ENCODE results near the gene ALDOB. TPM values are rescaled to one million over a fixed set of nuclear protein-coding genes. Genes with fewer than 3 reads are reported as not detected.

Gene ALDOB
- polyA plus RNA-seq, 2 of the 4 experiments (the other 2 are of a cell fraction) = not detected

DNA sequence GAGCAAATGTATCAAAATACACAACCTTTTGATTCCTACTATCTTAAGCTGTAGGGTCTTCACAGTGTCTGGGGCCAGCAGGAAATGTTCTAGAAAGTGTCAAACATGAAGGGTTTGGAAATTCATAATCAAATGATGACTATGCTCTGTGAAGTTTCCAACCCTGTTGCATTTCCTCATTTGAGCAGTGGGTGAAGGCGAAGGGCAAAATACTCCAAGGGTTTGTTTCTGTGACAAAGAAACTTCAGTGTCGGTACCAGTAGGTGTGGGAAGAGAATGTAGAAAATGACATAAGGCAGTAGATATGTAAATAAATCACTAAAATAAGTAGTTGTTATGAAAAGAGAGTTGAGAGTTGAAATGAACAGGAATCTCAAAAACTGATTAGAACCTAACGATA is 576 bp downstream of the ALDOB start (continued):
- TF ChIP-seq, protein P1, sequence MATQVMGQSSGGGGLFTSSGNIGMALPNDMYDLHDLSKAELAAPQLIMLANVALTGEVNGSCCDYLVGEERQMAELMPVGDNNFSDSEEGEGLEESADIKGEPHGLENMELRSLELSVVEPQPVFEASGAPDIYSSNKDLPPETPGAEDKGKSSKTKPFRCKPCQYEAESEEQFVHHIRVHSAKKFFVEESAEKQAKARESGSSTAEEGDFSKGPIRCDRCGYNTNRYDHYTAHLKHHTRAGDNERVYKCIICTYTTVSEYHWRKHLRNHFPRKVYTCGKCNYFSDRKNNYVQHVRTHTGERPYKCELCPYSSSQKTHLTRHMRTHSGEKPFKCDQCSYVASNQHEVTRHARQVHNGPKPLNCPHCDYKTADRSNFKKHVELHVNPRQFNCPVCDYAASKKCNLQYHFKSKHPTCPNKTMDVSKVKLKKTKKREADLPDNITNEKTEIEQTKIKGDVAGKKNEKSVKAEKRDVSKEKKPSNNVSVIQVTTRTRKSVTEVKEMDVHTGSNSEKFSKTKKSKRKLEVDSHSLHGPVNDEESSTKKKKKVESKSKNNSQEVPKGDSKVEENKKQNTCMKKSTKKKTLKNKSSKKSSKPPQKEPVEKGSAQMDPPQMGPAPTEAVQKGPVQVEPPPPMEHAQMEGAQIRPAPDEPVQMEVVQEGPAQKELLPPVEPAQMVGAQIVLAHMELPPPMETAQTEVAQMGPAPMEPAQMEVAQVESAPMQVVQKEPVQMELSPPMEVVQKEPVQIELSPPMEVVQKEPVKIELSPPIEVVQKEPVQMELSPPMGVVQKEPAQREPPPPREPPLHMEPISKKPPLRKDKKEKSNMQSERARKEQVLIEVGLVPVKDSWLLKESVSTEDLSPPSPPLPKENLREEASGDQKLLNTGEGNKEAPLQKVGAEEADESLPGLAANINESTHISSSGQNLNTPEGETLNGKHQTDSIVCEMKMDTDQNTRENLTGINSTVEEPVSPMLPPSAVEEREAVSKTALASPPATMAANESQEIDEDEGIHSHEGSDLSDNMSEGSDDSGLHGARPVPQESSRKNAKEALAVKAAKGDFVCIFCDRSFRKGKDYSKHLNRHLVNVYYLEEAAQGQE (IDR thresholded peaks at IDR 0.05) = no peak

DNA sequence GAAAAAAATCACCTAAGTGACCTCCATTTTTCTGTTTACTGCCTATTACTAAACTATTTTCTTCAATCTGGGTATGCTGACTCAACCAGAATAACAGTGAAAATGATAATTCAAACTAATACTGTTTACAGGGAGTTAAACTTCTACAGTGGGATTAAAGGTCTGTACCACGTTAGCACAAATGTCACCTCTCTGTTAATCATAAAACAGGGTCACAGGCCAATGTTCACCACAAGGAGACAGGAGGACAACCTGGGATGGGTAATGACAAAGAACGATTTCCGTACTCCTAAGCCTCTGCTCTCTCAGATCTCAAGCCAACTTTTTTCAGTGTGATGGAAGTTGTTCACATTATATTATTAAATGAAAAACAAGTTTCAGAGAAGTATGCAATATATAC is 2.3 kb downstream of the ALDOB start:
- DNase-seq (ENCODE audit: low read depth in 1 of 2, low spot score in 1 of 2) = no peak
- ChIA-PET CTCF (interaction anchor here (0.6 to 1.6 kb wide), 3 partner anchors 16 to 26 kb away, joined by 3 to 4 read pairs (median 3); no protein-coding TSS in a partner anchor), POLR2A (no interaction called here)
- no peaks in the 10 kb centered on the region for H3K9me3 ChIP-seq
- TF ChIP-seq KDM5A (IDR thresholded peaks at IDR 0.05) (no peak), RFX5 (IDR thresholded peaks at IDR 0.05) (no peak), SMC3 (IDR thresholded peaks at IDR 0.05) (no peak), ZNF302 (CRISPR knock-in tag; IDR thresholded peaks at IDR 0.05) (no peak), TP53 (CRISPR knock-in tag; IDR thresholded peaks at IDR 0.05) (no peak)
- no peaks in the 10 kb centered on the region for H3K4me1 ChIP-seq
- no peak for ATAC-seq
- H3K27ac ChIP-seq = no peak overlapping the region
- no peak for FAIRE-seq
- WGBS (ENCODE audit: missing lambda C conversion rate) = 40% methylated on average over 3 of the region's 3 CpGs
- H3K4me3 ChIP-seq = no peak overlapping the region
- H3K4me2 ChIP-seq = no peak overlapping the region

DNA sequence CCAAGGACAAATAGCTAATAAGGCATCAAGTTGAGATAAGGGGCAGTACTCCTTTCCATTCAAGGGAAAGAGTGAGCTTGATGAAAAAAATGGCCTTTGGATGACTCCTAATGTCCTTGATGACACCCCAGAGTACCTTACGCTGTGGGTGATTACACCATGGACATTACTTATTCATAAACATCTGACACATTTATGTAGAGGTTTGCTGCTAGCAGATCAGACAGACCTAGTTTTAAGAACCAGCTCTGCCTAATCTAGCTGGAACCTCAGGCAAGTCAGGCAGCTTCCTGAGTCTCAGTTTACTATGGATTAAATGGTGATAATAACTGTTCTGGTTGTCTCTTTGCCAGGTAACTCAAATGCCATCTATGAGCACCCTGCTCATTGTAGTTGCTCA is 2.8 kb downstream of the ALDOB start:
- Histone ChIP-seq H3K27ac (no peak overlapping the region), H3K4me1 (no peaks in the 10 kb centered on the region), H3K4me2 (no peak overlapping the region), H3K9me3 (no peaks in the 10 kb centered on the region), H3K4me3 (no peak overlapping the region)
- ChIA-PET CTCF (no interaction called here), POLR2A (no interaction called here)
- no peak for ATAC-seq
- TF ChIP-seq MAZ (IDR thresholded peaks at IDR 0.05; ENCODE audit: borderline replicate concordance, low read depth, low read length) (no peak), HOXB13 (CRISPR knock-in tag; IDR thresholded peaks at IDR 0.05; ENCODE audit: low read depth) (no peak), CHD4 (IDR thresholded peaks at IDR 0.05; ENCODE audit: borderline replicate concordance) (no peak), ZFP36 (IDR thresholded peaks at IDR 0.05; ENCODE audit: borderline replicate concordance, partially characterized antibody) (no peak), HOXA7 (CRISPR knock-in tag; IDR thresholded peaks at IDR 0.05) (no peak), RAD21 (conservative IDR thresholded peaks at IDR 0.05 in 1 of 2, IDR thresholded peaks at IDR 0.05 in 1 of 2) (no peak), NR3C1 (IDR thresholded peaks at IDR 0.05) (no peak), SREBF2 (IDR thresholded peaks at IDR 0.05) (no peak), GATA3 (IDR thresholded peaks at IDR 0.05; ENCODE audit: borderline replicate concordance) (no peak), EHMT2 (IDR thresholded peaks at IDR 0.05; ENCODE audit: low read depth) (no peak), FOSB (CRISPR knock-in tag; IDR thresholded peaks at IDR 0.05) (no peak)
- 35% methylated on average over 1 of the region's 1 CpG for WGBS (ENCODE audit: missing lambda C conversion rate)
- no peak for DNase-seq (ENCODE audit: low read depth in 1 of 2, low spot score in 1 of 2)
- no peak for FAIRE-seq

DNA sequence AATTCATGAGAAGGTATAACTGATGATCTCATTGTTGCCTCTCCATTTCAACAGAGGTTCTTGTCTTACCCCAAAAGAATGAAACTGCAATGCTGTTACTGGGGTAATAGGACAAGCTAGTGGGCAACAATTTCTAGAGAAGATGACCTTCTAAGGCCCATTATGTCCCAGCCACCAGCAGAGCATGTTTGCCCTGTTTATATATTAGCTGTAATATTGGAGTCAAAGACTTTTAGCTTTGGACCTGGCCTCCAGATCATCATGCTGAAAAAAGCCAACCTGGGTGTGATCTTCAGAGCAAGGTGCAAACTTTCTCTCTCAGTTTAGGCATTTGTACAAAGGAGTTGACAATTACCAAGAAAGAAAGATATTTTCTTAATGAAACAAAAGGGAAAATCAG is 3.4 kb downstream of the ALDOB start:
- no peak for FAIRE-seq
- POLR2A ChIA-PET = no interaction called here

More for the DNA sequence above, 3.4 kb downstream of the ALDOB start:
- ATAC-seq (no peak), DNase-seq (ENCODE audit: low read depth in 1 of 2, low spot score in 1 of 2) (no peak)
- H3K9me3 ChIP-seq = no peaks in the 10 kb centered on the region
- H3K4me2 ChIP-seq = no peak overlapping the region
- TF ChIP-seq HOXB5 (CRISPR knock-in tag; IDR thresholded peaks at IDR 0.05) (no peak), CBX2 (IDR thresholded peaks at IDR 0.05; ENCODE audit: borderline replicate concordance, low read depth) (no peak), SMC3 (IDR thresholded peaks at IDR 0.05) (no peak), CHD2 (IDR thresholded peaks at IDR 0.05; ENCODE audit: low read length, partially characterized antibody) (no peak)
- TF ChIP-seq, protein P2, sequence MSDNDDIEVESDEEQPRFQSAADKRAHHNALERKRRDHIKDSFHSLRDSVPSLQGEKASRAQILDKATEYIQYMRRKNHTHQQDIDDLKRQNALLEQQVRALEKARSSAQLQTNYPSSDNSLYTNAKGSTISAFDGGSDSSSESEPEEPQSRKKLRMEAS (IDR thresholded peaks at IDR 0.05) = no peak
- TF ChIP-seq, protein P3, sequence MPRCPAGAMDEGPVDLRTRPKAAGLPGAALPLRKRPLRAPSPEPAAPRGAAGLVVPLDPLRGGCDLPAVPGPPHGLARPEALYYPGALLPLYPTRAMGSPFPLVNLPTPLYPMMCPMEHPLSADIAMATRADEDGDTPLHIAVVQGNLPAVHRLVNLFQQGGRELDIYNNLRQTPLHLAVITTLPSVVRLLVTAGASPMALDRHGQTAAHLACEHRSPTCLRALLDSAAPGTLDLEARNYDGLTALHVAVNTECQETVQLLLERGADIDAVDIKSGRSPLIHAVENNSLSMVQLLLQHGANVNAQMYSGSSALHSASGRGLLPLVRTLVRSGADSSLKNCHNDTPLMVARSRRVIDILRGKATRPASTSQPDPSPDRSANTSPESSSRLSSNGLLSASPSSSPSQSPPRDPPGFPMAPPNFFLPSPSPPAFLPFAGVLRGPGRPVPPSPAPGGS (IDR thresholded peaks at IDR 0.05) = no peak
- H3K27ac ChIP-seq = no peak overlapping the region
- no peak overlapping the region for H3K4me3 ChIP-seq
- no peaks in the 10 kb centered on the region for H3K4me1 ChIP-seq
- CTCF ChIA-PET = interaction anchor here (0.7 to 1.8 kb wide), 3 partner anchors 11 to 97 kb away, joined by 3 to 8 read pairs (median 3); no protein-coding TSS in a partner anchor

All from A549 (cell line).